PC-9 (cell line): Measurements from ENCODE around the gene MFAP2. TPM values are rescaled to one million over a fixed set of nuclear protein-coding genes. Genes with fewer than 3 reads are reported as not detected.
A peak's percentile ranks its signal among the peaks of the same experiment; 100 is the strongest.

Source experiments
- Bru-seq: library from RNA; stranded (reverse); fragments of 400-500 nt; gene quantifications from one replicate; lab custom pipeline; 2021; lab: Mats Ljungman, UMichigan
- BruChase-seq, 2 experiments: library from RNA; stranded (reverse); fragments of 400-500 nt; gene quantifications; one replicate each; lab custom pipeline; 2021; lab: Mats Ljungman, UMichigan
- BruUV-seq: library from RNA; stranded (reverse); fragments of 400-500 nt; replicated peaks from 2 replicates; lab custom pipeline; 2021; lab: Mats Ljungman, UMichigan
- CTCF ChIA-PET: fragments of 300-600 bp; sonication (Branson Sonifier 250); formaldehyde crosslinking; loops from one replicate; lab custom pipeline; 2022; ENCODE audit warnings: antibody characterized with exemption; lab: Charles Lee
- POLR2A ChIA-PET: fragments of 300-600 bp; sonication (Branson Sonifier 250); formaldehyde crosslinking; loops from one replicate; lab custom pipeline; 2022; ENCODE audit warnings: antibody characterized with exemption; ENCODE audit not compliant: unreplicated experiment; lab: Charles Lee
- DNase-seq, 2 experiments: peaks; one replicate each; pipeline versions ENCODE4 v3.0.0 to v3.0.0-alpha.2; 2015 to 2022; ENCODE audit warnings: mixed read lengths in 1 of 2
- H2AFZ ChIP-seq: fragments of 200-600 bp; sonication (generic); 2 replicates; pipeline ENCODE4 v1.8.1; 2017; ENCODE audit warnings: antibody characterized with exemption
- H3F3A ChIP-seq: fragments of 200-600 bp; sonication (generic); 2 replicates; pipeline ENCODE4 v1.8.1; 2017; ENCODE audit warnings: antibody characterized with exemption, mild to moderate bottlenecking, low read depth; ENCODE audit not compliant: insufficient read depth
- H3K27ac ChIP-seq: fragments of 200-600 bp; sonication (generic); 2 replicates; pipeline ENCODE4 v1.6.1; 2016; ENCODE audit warnings: mixed run types
- H3K27me3 ChIP-seq: fragments of 200-600 bp; sonication (generic); 2 replicates; pipeline ENCODE4 v1.6.1; 2016; ENCODE audit warnings: low read depth, mixed run types; ENCODE audit not compliant: insufficient read depth
- H3K36me3 ChIP-seq: fragments of 200-600 bp; sonication (generic); 2 replicates; pipeline ENCODE4 v1.6.1; 2016; ENCODE audit warnings: low read depth, mixed run types
- H3K4me1 ChIP-seq: fragments of 200-600 bp; sonication (generic); replicated peaks from 2 replicates; pipeline ENCODE4 v1.6.1; 2016; ENCODE audit warnings: mixed run types; ENCODE audit not compliant: insufficient read depth
- H3K4me2 ChIP-seq: fragments of 200-600 bp; sonication (generic); 2 replicates; pipeline ENCODE4 v1.6.1; 2017; ENCODE audit warnings: mixed run types
- H3K4me3 ChIP-seq: fragments of 200-600 bp; sonication (generic); 2 replicates; pipeline ENCODE4 v1.6.1; 2016; ENCODE audit warnings: mixed run types
- H3K79me2 ChIP-seq: fragments of 200-600 bp; sonication (generic); 2 replicates; pipeline ENCODE4 v1.6.1; 2017; ENCODE audit warnings: low read depth, mixed run types
- H3K9me2 ChIP-seq: fragments of 200-600 bp; sonication (generic); 2 replicates; pipeline ENCODE4 v1.8.1; 2017; ENCODE audit warnings: mild to moderate bottlenecking; ENCODE audit not compliant: insufficient read depth
- H3K9me3 ChIP-seq: fragments of 200-600 bp; sonication (generic); 2 replicates; pipeline ENCODE4 v1.8.1; 2016; ENCODE audit warnings: low read depth; ENCODE audit not compliant: insufficient read depth
- H4K20me1 ChIP-seq: fragments of 200-600 bp; sonication (generic); 2 replicates; pipeline ENCODE4 v1.8.1; 2017; ENCODE audit not compliant: insufficient read depth
- CTCF ChIP-seq: fragments of 200-600 bp; sonication (generic); conservative IDR thresholded peaks from 2 replicates; pipeline ENCODE4 v1.6.1; 2017; ENCODE audit warnings: mixed run types, antibody characterized with exemption, mild to moderate bottlenecking, moderate library complexity
- EZH2 ChIP-seq: fragments of 200-600 bp; sonication (generic); IDR thresholded peaks from 2 replicates; pipeline ENCODE4 v1.8.0; 2017; ENCODE audit warnings: antibody characterized with exemption, low read depth
- intact Hi-C: fragments of 100-400 bp; cut with micrococcal nuclease; formaldehyde crosslinking; loops from one replicate; pipeline ENCODE4 v1.10.0; 2022; ENCODE audit not compliant: unreplicated experiment
- long read RNA-seq: library from polyadenylated mRNA; stranded (forward); transcript quantifications from one replicate; pipeline ENCODE4 v2.0.0, GENCODE V29; 2022
- total RNA-seq: library from RNA; stranded (reverse); gene quantifications from 2 replicates; pipeline ENCODE4 v1.2.3, GENCODE V29; 2021

The MFAP2 gene, protein sequence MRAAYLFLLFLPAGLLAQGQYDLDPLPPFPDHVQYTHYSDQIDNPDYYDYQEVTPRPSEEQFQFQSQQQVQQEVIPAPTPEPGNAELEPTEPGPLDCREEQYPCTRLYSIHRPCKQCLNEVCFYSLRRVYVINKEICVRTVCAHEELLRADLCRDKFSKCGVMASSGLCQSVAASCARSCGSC
- total RNA-seq (6.3 and 12.5 TPM in 2 replicates), Bru-seq, nascent RNA (percentile 24 among the genes with signal in this experiment), BruChase-seq, experiment 1, labeled RNA remaining after a 2-hour chase (percentile 34 among the genes with signal in this experiment), BruChase-seq, experiment 2, labeled RNA remaining after a 6-hour chase (percentile 42 among the genes with signal in this experiment)
- long read RNA-seq, transcript MFAP2-202 (9 exons, 1,260 nt) = major isoform, 14 of 21 reads
- long read RNA-seq, partial matches to known transcripts = 2 of 21 reads
- long read RNA-seq, other reads (novel, unspliced or antisense) = 5 of 21 reads

DNA sequence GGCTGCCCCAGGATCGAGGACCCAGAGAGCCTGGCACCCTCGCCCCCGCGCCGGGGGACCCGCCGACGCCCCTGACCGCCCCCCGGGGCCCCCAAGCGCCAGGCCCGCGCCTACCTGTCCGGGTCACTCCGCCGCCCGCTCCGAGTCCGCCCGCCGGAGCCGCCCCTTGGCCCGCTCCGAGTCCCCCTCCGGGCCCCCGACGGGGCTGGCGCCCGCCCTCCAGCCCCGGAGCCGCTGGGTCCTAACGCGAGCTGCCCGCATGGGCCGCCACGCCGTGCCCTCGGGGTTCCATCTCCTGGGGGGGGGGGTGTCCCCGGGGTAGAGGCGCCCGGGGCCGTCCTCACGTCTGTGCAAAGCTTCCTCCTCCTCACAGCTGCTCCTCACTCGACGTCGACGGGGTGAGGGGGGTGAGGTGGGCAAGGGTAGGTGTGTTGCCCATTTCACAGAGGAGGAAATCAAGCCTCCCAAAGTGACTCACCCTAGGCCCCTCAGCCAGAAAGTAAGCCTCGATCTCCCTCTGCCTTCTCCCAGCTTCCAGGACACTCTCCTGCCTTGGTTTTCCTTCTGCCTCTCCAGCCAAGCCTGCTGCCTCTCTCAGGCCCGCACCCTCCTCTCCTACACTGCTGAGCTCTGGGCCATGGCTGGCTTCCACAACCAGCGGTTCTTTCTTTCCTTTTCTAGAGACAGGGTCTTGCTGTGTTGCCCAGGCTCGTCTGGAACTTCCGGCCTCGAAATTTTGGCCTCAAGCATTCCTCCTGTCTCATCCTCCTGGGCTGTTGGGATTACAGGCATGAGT is at the start of gene MFAP2:
Gene MFAP2 (minus strand): TSS at position 148 of the 796 bp plus-strand sequence. CDS start 2,347 bp downstream, outside the sequence.
- DNase-seq = no peak
- Histone ChIP-seq H4K20me1 (no peaks in the 10 kb centered on the region), H3K27ac (no peak within 1 kb of the TSS), H3K4me3 (no peak within 1 kb of the TSS), H3K79me2 (no peaks in the 10 kb centered on the region), H3K36me3 (no peaks in the 10 kb centered on the region), H3F3A (peaks cover 10% of the 10 kb centered on the region; the same call in 1 of the 2 replicates), H3K27me3 (no peaks in the 10 kb centered on the region), H3K4me1 (peaks cover 11% of the 10 kb centered on the region), H3K9me3 (no peaks in the 10 kb centered on the region), H2AFZ (no peak within 1 kb of the TSS), H3K9me2 (no peaks in the 10 kb centered on the region), H3K4me2 (no peak within 1 kb of the TSS)
- ChIA-PET POLR2A (no interaction called here), CTCF (interaction anchor here (0.6 kb wide), 1 partner anchor 65 kb away, joined by 4 read pairs; no protein-coding TSS in a partner anchor)
- intact Hi-C loops = no loop called here
- no TSS peak for BruUV-seq
- TF ChIP-seq EZH2 (no peak), CTCF (no peak)

- H3F3A ChIP-seq = no peaks in the 10 kb centered on the region
- no peaks in the 10 kb centered on the region for H3K27me3 ChIP-seq
- H3K4me3 ChIP-seq = no peak overlapping the region
- H3K9me3 ChIP-seq = no peaks in the 10 kb centered on the region
- H3K4me2 ChIP-seq = no peak overlapping the region
- no TSS peak for BruUV-seq
- no peak overlapping the region for H2AFZ ChIP-seq
- ChIA-PET POLR2A (no interaction called here), CTCF (no interaction called here)
- H4K20me1 ChIP-seq = peaks cover 5% of the 10 kb centered on the region; the same call in 1 of the 2 replicates
- H3K9me2 ChIP-seq = no peaks in the 10 kb centered on the region
- no peaks in the 10 kb centered on the region for H3K4me1 ChIP-seq
- no peaks in the 10 kb centered on the region; the same call in 1 of the 2 replicates for H3K36me3 ChIP-seq
- TF ChIP-seq EZH2 (no peak), CTCF (no peak)
- no peak for DNase-seq
- intact Hi-C loops = no loop called here
- H3K27ac ChIP-seq = no peak overlapping the region
- no peaks in the 10 kb centered on the region for H3K79me2 ChIP-seq
Observed at GRCh38 chr1:17030206-17030605, 49.8 kb upstream of the MFAP2 start.

DNA sequence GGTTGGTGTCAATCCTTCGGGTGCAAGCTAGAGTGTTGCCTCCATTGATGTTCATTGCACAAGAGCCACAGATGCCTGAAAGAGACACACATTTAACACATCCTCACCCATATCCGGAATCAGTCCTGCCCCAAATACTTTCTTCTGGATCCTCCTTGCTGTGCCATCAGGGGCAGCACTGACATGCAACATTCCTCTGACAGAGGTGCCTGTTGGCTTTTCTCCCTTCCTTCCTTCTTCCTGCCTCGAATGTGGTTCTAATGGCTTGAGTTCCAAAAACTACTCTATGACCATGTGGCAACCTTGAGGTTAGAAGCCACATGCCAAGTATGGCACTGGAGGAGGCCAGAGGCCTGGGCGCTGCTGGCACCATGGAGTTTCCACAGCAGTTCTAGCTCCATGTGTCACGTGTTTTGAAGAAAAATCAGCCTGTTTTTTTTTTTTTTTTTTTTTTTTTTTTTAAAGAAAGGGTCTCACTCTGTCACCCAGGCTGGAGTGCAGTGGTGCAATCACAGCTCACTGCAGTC is 48.3 kb upstream of the MFAP2 start:
- Histone ChIP-seq H3K27me3 (no peaks in the 10 kb centered on the region), H3K27ac (no peak overlapping the region), H3K4me3 (no peak overlapping the region), H3K4me2 (no peak overlapping the region), H3K4me1 (no peaks in the 10 kb centered on the region), H3K36me3 (no peaks in the 10 kb centered on the region; the same call in 1 of the 2 replicates), H3F3A (no peaks in the 10 kb centered on the region), H3K9me3 (no peaks in the 10 kb centered on the region), H3K9me2 (no peaks in the 10 kb centered on the region), H3K79me2 (no peaks in the 10 kb centered on the region), H4K20me1 (no peaks in the 10 kb centered on the region; the same call in 1 of the 2 replicates), H2AFZ (no peak overlapping the region)
- DNase-seq = no peak
- TF ChIP-seq CTCF (no peak), EZH2 (no peak)
- ChIA-PET POLR2A (no interaction called here), CTCF (no interaction called here)
- intact Hi-C loops = no loop called here
- BruUV-seq = no TSS peak
